ENCODE results near the gene GGA3.

The GGA3 gene

DNA sequence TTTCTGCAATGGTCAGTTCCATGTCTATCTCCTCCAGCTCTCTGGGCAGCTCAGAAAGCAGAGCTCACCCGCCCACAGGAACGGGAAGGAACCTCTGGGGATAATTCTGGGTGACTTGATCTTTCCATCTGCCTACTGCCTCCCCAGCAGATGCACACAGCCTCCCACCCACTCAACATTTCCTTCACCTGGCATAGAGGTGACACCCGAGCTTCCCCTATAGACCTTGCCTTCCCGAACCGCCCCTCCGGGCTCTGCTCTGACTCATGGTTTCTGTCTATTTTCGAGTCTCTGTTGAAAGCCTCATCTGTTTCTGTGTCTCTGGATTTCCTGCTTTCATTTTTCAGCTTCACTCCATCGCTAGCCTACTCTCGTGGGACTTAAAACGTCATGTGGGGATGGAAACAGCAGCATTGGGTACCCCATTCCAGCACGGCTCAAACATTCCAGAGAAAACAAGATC lies 11.4 kb downstream of the GGA3 start:
- in situ Hi-C loops (cut with HindIII; ENCODE audit: low sequenced_read_pairs), result no loop called here

DNA sequence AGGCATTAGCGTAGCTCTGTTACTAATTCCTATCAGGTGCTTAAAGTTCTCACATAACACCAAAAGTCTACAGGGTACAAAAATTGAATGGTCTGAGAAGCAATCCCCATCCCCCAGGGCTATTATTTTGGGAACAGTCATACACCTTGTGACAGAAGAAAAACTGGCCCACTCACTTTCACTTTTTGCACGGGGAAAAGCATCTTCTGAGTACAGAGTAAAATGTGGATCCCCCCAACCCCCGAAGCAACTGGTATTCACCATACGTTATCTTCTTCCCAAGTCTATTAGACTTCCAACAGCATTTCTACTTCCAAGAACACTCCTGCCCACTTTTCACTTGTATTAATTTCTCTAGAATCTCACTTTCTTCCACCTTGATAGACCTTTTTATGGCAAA lies 11.8 kb downstream of the GGA3 start:
- in situ Hi-C loops (cut with HindIII; ENCODE audit: low sequenced_read_pairs), result no loop called here

DNA sequence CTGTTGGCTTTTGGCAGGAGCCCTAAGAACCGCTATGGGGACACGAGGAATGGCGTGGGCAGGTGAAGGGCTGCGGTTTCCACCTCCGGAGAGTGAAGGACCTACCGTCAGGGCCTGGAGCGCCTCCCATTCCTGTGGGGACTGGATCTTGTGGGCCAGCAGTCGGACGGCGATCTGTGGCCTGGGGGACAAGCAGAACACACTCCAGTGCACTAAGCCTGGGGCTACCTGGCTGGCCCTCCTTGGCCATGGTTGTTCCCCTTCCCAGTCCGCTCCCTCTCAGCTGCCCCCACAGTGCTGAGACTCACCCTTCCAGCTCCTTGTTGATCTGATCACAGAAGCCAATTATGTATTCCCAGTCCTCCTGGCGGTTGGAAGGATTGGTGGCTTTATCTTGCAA lies 15.0 kb downstream of the GGA3 start:
- in situ Hi-C loops (cut with HindIII; ENCODE audit: low sequenced_read_pairs), result no loop called here

DNA sequence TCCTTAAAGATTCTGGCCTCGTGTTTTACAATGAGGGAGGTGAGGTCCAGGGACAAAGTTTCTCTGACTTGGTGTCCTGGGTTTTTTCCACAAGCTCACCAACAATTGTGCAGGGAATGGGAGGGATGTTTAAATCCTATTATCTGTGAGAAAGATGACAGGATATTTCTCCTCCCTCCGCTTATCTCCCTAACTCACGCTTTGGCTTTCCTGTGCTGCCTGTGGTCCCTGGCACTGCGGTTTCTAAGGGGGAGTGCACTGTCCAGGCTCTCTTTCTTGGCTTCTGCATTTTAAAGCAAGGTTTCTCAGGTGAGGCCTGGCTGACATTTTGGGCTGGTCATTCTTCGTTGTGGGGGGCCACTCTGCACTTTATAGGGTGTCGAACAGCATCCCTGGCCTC lies 16.4 kb downstream of the GGA3 start:
- in situ Hi-C loops (cut with HindIII; ENCODE audit: low sequenced_read_pairs), result no loop called here

DNA sequence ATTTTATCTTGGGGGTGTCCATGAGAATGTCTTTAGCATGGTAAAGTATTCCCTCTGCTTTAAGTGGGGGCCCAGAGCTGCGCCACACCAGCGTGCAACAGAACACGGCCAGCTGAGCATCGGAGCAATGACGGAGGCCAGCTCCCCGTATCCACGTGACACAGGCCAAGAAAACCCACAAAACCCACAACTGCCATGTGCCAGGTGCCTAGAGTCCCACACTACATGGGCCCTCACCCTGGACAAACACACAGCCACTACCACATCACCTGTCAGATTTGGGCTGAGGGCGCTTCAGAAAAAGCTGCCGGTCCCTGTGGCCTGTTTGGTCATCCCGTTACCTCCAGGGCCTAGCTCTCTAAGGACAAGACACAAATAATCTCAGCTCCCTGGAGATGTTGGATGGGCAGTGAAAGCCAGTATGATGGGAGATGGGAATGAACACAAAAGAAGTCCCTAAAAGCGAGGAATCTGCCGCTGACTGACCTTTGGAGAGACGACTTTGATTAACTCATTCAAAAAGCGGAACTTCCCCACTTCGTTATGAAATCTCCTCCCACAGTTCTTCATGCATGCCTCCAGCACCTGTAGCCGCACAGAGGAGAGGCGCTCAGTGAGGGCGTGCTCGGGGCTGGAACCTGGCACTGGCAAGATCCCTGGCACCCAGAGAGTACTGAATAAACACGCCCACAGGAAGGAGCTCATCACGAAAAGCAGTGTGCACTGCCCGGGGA lies 17.1 kb downstream of the GGA3 start:
- in situ Hi-C loops (cut with HindIII; ENCODE audit: low sequenced_read_pairs), result no loop called here

DNA sequence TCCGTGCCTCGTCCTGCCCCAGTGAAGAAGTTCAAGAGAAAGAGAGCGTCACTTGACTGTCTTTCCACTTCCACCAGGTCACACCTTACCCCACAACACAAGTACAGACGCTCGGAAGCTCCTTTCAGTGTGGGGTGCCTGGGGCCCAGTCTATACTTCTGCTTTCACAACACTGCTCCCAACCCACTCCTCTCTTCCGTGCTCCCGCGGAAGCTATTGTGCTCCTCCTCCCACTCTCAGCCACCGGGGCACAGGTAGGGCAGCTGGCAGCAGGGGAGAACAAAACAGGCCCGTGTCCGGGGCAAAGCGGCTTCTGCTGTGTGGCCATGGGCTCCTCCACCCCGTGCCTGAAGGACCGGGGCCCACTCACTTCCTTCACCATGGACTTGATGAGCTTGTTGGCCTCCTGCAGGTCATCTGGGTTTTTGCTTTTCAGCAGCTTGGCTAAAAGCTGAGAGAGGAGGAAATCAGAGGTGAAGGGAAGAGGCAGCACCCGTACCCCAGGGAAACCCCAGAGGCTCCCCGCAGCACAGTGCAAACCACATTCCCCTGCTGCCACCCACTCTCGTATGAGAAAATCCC lies 18.9 kb downstream of the GGA3 start:
- in situ Hi-C loops (cut with HindIII; ENCODE audit: low sequenced_read_pairs), result no loop called here

DNA sequence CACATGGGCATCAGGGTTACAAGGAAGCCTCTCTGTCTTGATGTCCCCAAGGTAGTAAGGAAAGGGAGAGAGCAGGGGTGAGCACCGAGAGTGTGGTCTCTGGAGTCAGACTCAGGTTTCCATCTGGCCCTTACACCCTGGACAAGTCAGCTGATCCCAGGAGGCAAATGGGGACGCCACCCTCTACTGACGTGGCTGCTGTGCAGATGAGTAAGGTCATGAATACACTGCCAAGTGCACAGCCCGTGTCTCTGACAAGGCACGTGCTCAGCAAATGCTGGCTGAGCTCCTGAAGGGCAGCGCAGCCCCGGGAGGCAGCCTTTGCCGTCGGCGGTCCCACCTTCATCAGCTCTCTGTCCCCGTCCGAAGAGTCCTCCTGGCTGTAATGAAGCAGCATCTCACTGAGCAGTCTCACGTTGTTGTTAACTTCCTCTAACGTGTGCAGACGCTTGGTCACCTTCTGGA lies 19.4 kb downstream of the GGA3 start:
- in situ Hi-C loops (cut with HindIII; ENCODE audit: low sequenced_read_pairs), result no loop called here

DNA sequence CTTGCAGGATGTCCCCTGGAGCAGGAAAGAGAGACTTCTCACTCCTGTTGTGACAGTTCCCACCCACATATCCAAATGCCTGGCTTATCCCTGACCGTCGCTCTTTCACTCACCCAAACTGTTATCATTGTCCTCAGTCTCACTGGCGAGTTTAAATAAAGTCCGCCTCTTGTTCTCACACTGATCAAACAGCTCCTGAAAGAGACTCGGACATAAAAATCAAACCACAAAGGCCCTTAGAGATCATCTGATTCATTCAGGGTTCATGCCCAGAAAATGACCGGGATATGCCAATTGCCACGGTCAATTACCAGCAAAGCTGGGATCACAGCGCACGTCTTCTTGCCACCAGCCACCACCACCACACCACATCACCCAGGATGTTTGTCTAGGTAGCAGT lies 19.9 kb downstream of the GGA3 start:
- in situ Hi-C loops (cut with HindIII; ENCODE audit: low sequenced_read_pairs), result no loop called here

DNA sequence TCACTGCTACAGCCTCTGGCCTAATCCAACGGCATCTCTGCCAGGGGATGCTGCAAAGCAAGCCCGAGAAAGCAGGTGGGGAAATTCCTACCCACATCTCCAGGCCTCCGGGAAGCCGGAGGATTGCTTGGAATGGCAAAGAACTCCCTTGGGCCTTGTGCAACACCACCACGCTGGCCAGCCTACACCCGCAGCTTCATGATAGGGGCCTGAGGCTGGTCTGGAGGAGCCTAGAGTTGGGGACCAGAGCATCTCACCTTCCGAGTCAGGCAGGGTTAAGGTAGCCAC lies 20.3 kb downstream of the GGA3 start:
- in situ Hi-C loops (cut with HindIII; ENCODE audit: low sequenced_read_pairs), result no loop called here

DNA sequence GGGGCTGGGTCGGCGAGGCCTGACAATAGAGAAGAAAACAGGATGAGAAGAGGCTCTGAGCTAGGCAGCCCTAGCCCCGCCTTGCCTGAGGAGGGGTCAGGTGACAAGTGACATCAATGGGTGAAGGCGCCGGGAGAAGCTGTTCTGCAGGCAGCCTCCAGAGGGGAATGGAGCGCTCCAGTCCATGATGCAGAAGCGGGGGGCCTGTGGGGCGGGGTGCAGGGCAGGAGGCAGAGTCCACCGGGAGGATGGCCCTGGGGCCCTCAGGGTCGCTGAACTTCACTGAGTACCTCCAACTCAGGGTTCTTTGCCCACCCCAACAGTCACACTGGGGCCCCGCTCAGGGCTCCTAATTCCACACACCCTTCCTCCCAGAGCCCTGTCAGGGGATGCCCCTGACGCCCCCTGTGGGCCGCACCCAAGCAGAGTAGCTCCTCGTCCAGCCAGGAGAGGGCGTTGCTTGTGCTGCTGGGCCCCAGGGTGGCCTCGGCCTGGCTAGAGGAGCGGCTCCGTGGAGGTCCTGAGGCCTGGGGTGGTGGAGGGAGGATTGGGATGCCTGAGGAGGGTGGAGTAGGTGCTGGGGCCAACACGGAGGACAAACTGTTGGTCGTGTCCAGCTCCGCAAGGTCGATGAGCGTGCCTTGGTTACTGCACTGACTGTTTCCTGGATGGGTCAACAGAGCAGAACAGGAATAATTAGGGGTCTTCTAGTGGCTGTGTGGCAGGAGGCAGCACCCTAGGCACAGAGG lies 20.8 kb downstream of the GGA3 start:
- in situ Hi-C loops (cut with HindIII; ENCODE audit: low sequenced_read_pairs), result no loop called here

DNA sequence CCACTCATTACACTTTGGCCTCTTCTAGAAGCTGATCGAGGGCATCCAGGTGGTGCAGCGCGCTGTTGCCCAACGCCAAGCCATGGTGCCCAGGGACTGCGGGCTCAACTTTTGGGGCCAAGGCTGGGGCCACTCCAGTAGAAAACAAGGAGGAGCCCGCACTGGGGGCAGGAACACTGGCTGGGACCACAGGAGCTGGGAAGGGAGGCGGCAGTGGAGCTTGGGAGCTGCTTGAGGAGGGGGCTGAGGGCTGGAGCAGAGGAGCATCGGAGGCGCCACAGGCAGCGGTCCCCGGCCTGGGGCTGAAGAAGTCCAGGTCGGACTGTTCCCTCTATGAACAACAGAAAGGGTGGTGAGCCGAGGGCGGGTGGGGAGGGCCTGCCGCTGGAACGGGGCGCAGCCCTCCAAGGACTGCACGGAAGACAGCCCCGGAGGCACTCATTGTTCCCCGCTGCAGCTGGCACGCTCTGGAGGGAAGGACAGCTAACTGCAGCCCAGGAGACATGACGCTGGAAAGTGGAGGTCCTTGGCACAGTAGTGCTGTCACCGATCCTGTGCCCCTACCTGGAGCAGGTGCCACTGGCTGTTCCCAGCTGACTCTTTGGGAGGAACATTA lies 21.5 kb downstream of the GGA3 start:
- in situ Hi-C loops (cut with HindIII; ENCODE audit: low sequenced_read_pairs), result no loop called here

DNA sequence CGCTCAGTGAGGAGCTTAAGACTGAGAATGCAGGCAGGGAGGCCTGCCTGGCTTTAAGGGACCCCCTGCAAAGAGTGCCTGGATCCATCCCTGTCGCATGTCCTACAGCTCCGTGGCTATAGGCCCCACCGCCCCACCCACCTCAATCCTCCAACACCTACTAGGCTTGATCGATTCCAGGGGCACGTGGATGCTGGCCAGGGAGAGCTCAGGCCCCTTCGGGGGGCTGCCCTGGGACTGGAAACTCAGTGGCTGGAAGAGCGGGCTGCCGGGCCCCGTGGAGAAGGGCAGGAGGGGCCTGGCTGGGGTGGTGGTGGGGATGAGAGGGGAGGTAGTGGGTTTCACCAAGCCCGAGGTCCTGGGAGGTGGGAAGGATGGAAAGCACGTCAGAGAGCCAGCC lies 22.2 kb downstream of the GGA3 start:
- in situ Hi-C loops (cut with HindIII; ENCODE audit: low sequenced_read_pairs), result no loop called here

DNA sequence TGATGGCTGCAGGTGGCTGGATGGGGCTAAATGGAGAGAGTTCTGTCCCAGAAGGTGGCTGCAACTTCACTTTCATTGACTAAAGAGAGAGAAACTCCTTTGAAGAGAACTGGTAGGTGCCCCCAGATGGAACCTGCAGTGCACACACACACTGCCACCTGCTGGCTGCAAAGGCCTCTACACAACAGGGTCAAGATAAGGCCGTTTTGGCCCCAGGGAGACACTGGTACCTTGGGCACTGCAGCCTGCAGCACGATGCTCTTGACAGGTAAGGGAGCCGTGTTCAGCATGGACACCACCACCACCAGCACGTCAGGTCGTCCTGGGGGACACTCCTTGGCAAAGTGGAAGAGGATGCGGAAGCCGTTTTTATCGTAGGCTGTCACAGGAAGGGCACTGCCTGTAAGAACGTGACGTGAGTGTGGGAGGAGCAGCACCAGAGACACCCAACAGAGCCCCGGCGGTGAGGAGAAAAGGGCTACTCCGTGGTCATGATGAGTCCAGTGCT lies 22.7 kb downstream of the GGA3 start:
- in situ Hi-C loops (cut with HindIII; ENCODE audit: low sequenced_read_pairs), result no loop called here

DNA sequence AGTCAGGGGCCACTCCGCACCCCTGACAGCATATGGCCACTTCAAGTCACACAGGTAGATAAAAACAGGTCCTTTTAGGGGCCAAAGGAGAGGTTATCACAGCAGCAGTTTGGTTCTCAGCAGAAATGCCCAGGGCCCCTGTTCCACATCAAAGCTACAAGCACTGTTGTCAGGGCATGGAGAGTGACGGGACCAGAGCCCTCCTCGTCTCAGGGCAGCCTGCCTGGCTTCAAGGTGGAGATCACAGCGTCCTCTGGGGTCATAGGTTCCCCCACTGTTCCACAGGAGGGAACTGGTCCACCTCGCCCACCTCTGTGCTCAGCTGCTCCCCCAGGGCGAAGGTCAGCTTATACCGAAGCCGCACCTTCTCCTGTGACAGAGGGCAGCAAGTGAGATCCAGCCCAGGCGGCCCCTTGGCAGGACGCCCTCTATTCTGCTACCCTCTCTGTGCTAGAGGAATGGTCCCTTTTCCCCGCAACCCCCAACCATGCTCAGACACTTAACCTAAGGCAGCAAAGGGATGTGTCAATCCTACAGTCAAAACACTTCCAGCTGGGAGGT lies 23.3 kb downstream of the GGA3 start:
- in situ Hi-C loops (cut with HindIII; ENCODE audit: low sequenced_read_pairs), result no loop called here

DNA sequence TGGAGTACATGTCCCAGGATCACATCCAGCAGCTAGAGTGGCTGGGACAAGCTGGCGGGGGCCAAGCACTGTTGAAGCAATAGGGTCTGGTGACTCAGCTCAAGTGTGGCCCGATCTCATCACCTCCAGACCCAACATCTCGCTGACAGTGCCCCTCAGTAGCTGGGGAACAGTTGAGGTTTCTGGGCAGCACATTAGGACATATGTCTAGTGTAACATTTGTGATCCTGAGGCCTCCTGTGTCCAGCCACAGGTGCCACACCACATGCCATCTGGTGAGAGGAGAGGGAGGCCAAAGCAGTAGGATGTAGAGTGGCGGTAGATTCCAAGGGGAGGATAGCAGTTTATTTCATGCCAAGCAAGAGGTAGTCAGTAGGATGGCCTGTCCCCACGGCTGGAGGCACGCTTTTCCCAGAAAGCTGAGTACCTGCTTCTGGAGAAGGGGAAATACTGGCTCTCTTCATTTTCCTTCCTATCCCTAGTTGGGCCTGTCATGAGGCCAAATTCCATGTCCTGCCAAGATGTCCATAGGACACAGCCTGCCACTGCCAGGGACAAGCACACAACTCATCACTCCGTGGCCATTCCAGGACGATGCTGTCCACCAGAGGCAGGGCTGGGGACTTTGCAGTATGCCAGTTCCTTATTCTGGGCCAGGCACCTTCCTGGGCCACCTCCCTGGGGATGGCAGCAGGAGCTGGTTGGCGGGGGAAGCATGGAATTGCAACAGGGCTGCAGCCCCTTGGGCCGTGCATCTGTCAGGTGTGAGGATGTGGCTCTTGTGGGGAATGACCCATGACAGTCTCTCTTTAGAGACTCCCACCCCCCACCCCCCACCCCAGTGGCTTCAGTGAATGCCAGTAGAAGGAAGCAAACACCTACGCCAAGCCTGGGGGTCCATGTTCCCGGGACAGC lies 24.0 kb downstream of the GGA3 start:
- in situ Hi-C loops (cut with HindIII; ENCODE audit: low sequenced_read_pairs), result no loop called here

DNA sequence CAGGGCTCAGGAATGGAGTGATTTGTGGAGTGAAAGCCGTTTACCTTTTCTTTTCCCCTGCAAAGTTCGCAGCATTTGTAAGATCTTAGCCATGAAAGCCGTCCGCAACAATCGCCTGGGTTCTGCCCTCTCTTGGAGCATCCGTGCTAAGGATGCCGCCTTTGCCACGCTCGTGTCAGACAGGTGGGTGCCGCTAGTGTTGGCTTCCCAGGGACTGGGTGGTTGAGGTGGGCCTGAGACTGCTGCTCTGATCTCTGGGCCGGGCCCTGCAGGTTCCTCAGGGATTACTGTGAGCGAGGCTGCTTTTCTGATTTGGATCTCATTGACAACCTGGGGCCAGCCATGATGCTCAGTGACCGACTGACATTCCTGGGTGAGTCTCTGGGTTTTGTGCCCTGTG lies 28.6 kb downstream of the GGA3 start:
- in situ Hi-C loops (cut with HindIII; ENCODE audit: low sequenced_read_pairs), result no loop called here

DNA sequence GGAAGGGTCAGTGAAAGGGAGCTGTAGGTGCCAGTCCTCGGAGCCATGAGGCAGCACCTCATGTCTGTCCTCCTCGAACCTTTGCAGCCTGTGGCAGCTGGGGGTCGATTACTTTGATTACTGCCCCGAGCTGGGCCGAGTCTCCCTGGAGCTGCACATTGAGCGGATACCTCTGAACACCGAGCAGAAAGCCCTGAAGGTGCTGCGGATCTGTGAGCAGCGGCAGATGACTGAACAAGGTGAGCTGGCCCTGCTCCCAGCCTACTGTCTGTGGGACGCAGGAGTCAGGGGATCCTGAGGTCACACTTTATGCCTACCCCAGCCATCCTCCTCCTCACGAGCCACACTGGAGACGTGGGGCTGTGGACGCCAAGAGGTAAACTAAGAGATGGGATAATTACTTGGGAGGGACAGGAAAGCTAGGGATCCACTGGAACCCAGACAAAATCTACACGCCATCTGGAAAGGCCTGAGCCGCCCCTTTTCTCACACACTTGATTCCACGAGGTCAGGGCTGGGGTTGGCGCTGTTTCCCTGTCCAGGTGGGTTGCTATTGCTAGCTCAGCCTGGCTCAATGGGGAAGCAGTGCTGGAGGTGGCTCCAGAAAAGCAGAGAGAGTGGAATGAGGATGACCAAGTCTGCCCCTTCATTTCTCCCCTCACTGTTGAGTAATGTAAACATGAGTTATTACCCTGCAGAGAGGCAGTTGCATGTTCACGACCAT lies 29.5 kb downstream of the GGA3 start:
- in situ Hi-C loops (cut with HindIII; ENCODE audit: low sequenced_read_pairs), result no loop called here

DNA sequence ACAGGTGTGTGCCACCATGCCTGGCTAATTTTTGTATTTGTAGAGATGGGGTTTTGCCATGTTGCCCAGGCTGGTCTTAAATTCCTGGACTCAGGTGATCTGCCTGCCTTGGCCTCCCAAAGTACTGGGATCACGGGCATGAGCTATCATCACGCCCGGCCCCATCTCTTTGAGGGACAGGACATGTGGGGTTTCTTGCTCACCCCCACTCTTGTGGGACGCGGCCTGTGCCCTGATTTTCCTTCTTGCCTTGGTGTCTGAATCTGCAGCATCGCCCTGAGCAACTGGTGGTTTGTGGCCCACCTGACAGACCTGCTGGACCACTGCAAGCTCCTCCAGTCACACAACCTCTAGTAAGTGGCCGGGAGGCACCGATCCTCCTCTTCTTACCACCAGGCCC lies 30.3 kb downstream of the GGA3 start:
- in situ Hi-C loops (cut with HindIII; ENCODE audit: low sequenced_read_pairs), result no loop called here

DNA sequence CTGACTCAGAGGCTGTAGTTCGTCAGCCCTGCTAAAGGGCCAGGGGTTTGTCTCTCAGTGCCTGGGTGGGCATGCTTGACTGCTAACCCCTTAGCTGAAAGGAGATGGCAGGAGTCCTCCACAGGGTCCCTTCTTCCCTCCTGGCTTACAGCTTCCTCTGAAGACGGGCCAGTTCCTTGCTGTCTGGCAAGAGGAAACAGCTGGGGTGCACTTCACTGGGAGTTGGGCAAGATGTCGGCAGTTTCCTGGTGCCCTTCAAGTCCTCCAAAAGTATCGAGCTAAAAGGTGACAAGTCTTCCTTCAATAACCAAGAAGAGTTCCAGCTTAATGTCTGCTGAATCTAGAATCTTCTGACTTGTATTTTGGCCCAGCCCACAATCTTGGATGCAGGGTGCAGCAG lies 32.6 kb downstream of the GGA3 start:
- in situ Hi-C loops (cut with HindIII; ENCODE audit: low sequenced_read_pairs), result no loop called here

DNA sequence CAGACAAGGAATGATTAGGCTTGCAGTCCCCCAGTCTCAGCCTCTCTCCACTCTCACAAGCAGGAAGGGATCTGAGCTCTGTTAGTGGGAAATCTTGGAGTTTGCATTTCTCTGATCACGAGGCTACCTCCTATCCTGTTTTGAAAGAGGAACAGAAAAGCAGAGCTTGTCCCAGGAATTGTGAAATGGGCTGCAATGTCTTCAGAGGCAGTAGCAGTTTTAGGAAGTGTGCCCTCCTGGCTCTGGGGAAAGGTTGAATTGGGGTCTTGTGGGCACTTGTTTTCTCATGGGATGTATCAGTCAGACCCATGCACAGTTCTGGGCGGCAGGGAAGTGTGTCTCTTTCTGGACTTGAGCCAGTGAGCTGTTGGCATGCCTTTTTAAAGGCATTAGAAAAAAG lies 33.1 kb downstream of the GGA3 start:
- in situ Hi-C loops (cut with HindIII; ENCODE audit: low sequenced_read_pairs), result no loop called here
